ENCODE results near the gene ELMOD1. TPM values are rescaled to one million over a fixed set of nuclear protein-coding genes. Genes with fewer than 3 reads are reported as not detected.

ELMOD1 gene
- total and polyA plus RNA-seq, 12 donors, result 0.10 to 1.0 (median 0.30) TPM; not detected in 1

DNA sequence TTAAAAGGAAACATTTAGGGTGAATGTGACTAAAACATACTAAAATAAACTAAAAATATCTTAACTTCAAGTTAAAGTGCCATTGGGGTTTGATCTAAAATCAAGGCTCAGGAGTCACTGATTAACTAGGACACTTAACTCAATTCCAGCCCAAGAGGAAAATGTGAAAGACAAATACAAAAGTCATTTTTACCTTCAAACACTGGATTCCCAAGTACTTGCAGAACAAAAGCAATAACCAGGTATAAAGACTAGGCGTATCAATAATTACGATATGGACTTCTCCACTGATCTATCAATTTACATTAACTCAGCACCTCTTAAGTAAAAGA lies 41.0 kb upstream of the ELMOD1 start:
- DNase-seq, result no peak
- Histone ChIP-seq H3K4me1 (no peaks in the 10 kb centered on the region), H3K27ac (no peak overlapping the region), H3K27me3 (no peaks in the 10 kb centered on the region), H3K4me3 (no peak overlapping the region), H3K36me3 (peaks cover 0 to 75% (median 14%) of the 10 kb centered on the region in 9 donors), H3K9me3 (no peaks in the 10 kb centered on the region)
- intact Hi-C loops (cut with DNase I), result loop anchor here in 1 of 10 donors (5.0 kb wide), 1 partner anchor 38 kb away; no protein-coding TSS in a partner anchor
- 97 to 98% methylated on average over 2 of the region's 2 CpGs for WGBS, 2 donors
- no peak for ATAC-seq
- TF ChIP-seq, protein P1, sequence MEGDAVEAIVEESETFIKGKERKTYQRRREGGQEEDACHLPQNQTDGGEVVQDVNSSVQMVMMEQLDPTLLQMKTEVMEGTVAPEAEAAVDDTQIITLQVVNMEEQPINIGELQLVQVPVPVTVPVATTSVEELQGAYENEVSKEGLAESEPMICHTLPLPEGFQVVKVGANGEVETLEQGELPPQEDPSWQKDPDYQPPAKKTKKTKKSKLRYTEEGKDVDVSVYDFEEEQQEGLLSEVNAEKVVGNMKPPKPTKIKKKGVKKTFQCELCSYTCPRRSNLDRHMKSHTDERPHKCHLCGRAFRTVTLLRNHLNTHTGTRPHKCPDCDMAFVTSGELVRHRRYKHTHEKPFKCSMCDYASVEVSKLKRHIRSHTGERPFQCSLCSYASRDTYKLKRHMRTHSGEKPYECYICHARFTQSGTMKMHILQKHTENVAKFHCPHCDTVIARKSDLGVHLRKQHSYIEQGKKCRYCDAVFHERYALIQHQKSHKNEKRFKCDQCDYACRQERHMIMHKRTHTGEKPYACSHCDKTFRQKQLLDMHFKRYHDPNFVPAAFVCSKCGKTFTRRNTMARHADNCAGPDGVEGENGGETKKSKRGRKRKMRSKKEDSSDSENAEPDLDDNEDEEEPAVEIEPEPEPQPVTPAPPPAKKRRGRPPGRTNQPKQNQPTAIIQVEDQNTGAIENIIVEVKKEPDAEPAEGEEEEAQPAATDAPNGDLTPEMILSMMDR (IDR thresholded peaks at IDR 0.05), result no peak

DNA sequence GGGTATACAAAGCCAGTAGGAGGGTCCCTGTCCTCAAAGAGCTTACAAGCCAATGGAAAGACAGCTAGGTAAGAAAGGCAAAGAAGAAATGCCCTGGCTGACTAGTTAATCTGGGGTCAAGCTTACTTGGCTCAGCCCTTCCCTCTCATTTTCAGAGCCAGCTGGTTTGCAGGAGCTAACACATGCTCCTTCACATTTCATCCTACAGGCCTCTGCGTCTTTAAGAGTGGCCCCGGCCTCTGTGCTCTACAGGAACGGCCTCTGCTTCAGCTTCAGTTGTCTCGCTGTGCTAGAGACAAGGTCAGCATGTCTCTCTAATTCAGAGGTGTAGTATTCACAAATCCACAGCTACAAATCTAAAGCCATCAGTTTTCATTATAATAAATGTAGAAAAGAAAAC lies 40.6 kb upstream of the ELMOD1 start:
- DNase-seq, result no peak
- Histone ChIP-seq H3K27me3 (no peaks in the 10 kb centered on the region), H3K9me3 (no peaks in the 10 kb centered on the region), H3K4me3 (no peak overlapping the region), H3K36me3 (peaks cover 0 to 78% (median 17%) of the 10 kb centered on the region in 9 donors), H3K27ac (no peak overlapping the region), H3K4me1 (no peaks in the 10 kb centered on the region)
- intact Hi-C loops (cut with DNase I), result no loop called here
- TF ChIP-seq, protein P1 (IDR thresholded peaks at IDR 0.05), result no peak
- 84 to 88% methylated on average over 4 of the region's 4 CpGs for WGBS, 2 donors
- no peak for ATAC-seq

DNA sequence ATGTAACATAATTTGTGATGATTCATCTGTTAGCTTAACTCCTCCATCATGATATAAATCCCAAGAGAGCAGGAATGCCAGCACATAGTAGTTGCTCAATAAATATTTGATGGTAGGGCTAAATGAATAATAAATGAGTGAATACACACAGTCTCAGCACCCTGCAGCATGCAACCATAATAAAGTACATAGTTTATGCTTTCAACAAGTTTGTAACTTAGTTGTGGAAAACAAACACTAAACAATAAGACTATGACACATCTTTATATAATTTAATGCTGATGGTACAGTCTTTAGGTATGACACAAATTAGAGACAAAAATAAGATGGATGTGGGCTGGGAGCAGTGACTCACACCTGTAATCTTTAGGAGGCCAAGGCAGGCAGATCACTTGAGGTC lies 29.3 kb upstream of the ELMOD1 start:
- no peak overlapping the region for H3K27ac ChIP-seq
- no peaks in the 10 kb centered on the region for H3K9me3 ChIP-seq
- intact Hi-C loops (cut with DNase I), result loop anchor here in 5 of 10 donors (5.0 to 10.0 kb wide), 4 partner anchors 107 to 1093 kb away; partner anchors contain the start of gene CWF19L2 (in 1 of the 5)
- peaks cover 0 to 32% (median 18%) of the 10 kb centered on the region in 9 donors for H3K36me3 ChIP-seq
- no peak for DNase-seq
- TF ChIP-seq, protein P1 (IDR thresholded peaks at IDR 0.05), result no peak
- H3K4me1 ChIP-seq, result peaks cover 0 to 34% (median 25%) of the 10 kb centered on the region in 9 donors
- H3K4me3 ChIP-seq, result no peak overlapping the region
- no peak for ATAC-seq
- no peaks in the 10 kb centered on the region for H3K27me3 ChIP-seq

DNA sequence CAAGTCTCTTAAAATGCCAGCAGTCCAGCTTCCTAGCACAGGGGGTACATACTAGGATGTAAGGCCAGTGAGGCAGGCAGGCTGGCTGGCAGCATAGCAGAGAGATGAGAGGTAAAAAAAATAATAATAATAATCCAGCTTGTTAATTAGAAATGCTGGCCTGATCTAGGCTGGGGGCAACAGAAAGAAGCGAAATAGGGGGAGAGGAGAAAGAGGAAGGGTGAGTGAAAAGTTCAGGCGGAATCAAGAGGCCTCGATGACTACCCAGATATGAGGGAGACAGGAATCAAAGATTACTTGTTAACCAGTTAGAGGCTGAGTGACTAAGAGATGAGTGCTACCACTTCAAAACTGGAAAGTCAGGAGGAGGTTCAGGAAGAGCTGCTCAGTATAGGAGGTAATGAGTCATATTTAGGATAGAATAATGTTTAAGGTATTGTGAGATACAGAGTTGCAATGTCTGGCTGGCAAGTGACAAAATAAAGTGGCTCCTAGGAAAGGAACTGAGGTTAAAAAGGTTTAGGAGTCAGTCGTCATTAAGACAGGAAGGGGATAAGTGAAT lies 28.2 kb upstream of the ELMOD1 start:
- H3K9me3 ChIP-seq, result no peaks in the 10 kb centered on the region
- TF ChIP-seq, protein P1 (IDR thresholded peaks at IDR 0.05), result no peak
- ATAC-seq (no peak), DNase-seq (no peak)
- H3K4me3 ChIP-seq, result no peak overlapping the region
- no peak overlapping the region for H3K27ac ChIP-seq
- H3K36me3 ChIP-seq, result peaks cover 0 to 32% (median 15%) of the 10 kb centered on the region in 9 donors
- peaks cover 0 to 34% (median 25%) of the 10 kb centered on the region in 9 donors for H3K4me1 ChIP-seq
- intact Hi-C loops (cut with DNase I), result loop anchor here in 5 of 10 donors (5.0 to 10.0 kb wide), 4 partner anchors 108 to 1092 kb away; partner anchors contain the start of gene CWF19L2 (in 1 of the 5)
- 40 to 43% methylated on average over 4 of the region's 4 CpGs for WGBS, 2 donors
- H3K27me3 ChIP-seq, result no peaks in the 10 kb centered on the region
